Epithelial cell of proximal tubule (primary cell): Measurements from ENCODE around the gene TMEM59. TPM values are rescaled to one million over a fixed set of nuclear protein-coding genes. Genes with fewer than 3 reads are reported as not detected.
"Not testable (repeated sequence)": the region's sequence is repeated elsewhere in the genome, so short reads cannot be mapped to it uniquely, and the experiment has no call there.

Experiments
- DNase-seq: peaks from one replicate; pipeline ENCODE4 v3.0.0-alpha.2; 2011; ENCODE audit warnings: low read depth
- H3K4me3 ChIP-seq: 2 replicates; pipeline ENCODE4 v1.5.1; 2011; ENCODE audit warnings: low read depth, mild to moderate bottlenecking, low read length
- total RNA-seq: library from RNA; depleted of rRNA; stranded (reverse); fragments of >200 nt; gene quantifications from 2 replicates; pipeline ENCODE4 v1.2.3, GENCODE V29; 2015
- TF ChIP-seq, protein P1 (sequence below): conservative IDR thresholded peaks from 2 replicates; pipeline ENCODE4 v1.5.1; 2012; ENCODE audit warnings: low read depth, mild to moderate bottlenecking, low read length

The TMEM59 gene
- total RNA-seq, 1 donor from 2014 or later = 106 TPM

DNA sequence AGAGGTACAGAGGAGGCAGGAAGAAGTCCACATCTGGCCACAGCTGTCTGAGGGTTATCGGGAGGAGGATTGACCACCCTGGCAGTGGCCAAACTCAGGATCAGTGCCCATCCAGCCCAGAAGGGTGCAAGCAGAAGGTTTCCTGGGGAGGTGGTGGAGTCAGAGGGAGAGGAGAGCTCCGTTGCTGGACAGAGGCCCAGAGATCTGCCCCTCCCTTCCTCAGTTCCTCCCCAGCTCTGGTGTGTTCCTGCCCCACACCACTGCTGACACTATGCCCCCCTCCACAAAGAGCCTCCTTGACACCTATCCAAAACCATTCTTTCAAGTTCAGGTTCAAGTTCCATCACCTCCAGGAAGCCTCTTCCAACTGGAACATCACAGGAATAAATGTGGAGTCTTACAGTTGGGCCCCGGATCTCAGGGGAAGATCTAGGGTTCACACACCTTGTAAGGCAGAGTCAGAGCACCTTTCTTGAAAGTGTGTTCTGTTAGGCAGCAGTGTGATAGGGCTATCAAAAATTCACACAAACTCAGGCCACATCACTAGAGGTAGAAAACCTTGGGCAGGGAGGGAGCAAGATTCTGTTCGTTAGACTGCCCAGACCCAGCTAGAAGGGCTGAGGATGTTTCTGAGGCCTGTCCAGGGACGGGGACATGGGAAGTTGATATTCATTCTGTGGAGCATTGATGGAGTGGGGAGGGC, 42.4 kb downstream of the TMEM59 start:
- TF ChIP-seq, protein P1, sequence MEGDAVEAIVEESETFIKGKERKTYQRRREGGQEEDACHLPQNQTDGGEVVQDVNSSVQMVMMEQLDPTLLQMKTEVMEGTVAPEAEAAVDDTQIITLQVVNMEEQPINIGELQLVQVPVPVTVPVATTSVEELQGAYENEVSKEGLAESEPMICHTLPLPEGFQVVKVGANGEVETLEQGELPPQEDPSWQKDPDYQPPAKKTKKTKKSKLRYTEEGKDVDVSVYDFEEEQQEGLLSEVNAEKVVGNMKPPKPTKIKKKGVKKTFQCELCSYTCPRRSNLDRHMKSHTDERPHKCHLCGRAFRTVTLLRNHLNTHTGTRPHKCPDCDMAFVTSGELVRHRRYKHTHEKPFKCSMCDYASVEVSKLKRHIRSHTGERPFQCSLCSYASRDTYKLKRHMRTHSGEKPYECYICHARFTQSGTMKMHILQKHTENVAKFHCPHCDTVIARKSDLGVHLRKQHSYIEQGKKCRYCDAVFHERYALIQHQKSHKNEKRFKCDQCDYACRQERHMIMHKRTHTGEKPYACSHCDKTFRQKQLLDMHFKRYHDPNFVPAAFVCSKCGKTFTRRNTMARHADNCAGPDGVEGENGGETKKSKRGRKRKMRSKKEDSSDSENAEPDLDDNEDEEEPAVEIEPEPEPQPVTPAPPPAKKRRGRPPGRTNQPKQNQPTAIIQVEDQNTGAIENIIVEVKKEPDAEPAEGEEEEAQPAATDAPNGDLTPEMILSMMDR = no peak
- H3K4me3 ChIP-seq = no peak overlapping the region
- DNase-seq = no peak

DNA sequence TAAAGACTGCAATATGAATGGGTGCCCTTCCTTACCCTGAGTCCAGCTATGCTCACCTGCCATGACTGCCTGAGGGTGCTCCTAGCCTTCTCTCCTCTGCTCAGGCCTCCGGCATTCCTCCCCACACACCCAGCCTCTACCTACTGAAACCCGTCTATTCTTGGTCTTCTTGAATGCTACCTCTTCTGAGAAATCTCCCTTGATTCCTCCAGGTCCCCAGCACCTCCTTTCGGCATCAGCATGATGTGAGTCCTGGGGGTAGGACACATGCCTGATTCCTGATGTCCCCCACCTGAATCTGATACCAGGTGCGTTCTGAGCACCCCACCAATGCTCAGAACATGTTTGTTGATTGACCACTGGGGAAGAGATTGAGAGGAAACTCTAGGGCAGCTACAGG, 43.6 kb downstream of the TMEM59 start:
- DNase-seq = no peak
- TF ChIP-seq, protein P1 = no peak
- no peak overlapping the region for H3K4me3 ChIP-seq

DNA sequence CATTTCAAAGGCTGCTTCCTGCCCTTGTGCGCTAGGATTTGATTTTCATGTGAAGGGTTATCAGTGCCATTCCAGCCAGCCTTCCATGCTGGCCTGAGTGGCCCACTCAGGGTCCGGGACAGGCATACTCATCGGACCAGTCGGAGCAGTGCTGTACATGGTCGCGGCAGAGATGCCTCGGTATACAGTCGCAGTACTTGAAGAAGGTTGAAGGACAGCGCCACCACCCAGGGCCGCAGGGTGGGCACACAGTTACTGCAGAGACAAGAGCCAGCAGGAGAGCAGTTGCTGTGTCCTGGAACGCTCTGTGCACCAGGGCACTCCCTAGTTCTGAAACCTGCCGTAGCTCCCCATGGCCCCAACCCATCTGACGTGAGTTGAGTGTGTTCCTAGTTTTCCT, 44.1 kb downstream of the TMEM59 start:
- H3K4me3 ChIP-seq = no peak overlapping the region
- TF ChIP-seq, protein P1 = no peak
- no peak for DNase-seq

DNA sequence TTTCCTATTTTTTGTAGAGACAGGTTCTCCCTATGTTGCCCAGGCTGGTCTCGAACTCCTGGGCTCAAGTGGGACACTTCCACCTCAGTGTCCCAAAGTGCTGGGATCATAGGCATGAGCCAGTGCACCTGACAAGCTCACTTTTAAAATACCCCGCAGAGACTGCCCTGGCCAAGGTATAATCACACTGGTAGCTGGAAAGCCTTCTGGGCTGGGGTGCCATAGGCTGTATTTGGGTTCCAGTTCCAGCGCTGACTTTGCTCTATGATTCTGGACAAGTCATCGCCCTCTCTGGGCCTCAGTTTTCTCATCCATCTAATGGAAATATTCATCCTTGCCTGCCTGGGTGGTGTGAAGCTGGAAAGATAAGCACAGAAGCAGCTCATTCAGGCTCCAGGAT, 45.4 kb downstream of the TMEM59 start:
- TF ChIP-seq, protein P1 = no peak
- no peak for DNase-seq
- H3K4me3 ChIP-seq = no peak overlapping the region

DNA sequence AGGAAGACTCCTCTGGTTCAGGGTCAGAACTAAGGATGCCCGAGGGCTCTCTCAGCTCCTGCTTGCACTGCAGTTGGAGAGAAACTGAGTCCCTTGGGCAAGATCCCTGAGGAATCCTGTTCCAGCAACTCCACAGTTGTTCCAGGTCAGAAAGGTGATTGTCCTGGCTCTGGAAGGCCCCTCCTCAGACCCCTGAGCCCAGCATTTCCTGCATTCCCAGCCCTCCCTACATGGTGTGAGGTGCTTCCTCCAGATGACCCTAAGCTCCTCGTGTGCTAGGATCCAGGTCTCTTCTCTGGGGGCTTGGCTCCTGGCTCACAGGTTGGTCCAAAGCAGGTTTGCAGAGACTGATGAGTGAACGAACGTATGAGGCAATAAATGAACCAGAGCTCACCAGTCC, 46.5 kb downstream of the TMEM59 start:
- DNase-seq = no peak
- TF ChIP-seq, protein P1 = no peak
- H3K4me3 ChIP-seq = no peak overlapping the region

DNA sequence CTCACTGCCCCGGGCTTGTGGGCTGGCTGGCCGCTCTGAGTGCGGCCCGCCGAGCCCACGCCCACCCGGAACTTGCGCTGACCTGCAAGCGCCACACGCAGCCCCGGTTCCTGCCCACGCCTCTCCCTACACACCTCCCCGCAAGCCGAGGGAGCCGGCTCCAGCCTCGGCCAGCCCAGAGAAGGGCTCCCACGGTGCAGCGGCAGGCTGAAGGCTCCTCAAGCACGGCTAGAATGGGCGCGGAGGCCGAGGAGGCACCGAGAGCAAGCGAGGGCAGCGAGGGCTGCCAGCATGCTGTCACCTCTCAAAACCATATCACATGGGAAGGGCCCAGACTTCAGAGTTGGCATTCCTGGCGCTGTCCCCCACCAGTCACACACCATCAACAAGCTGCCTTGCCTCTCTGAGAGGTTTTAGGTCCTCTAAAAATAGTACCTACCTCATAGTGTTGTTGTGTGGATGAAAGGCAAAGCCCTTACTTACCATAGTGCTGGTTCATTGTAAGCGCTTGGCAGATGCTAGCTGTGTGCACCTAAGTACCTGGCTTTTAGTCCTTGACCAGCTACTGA, 48.4 kb downstream of the TMEM59 start:
- H3K4me3 ChIP-seq = no peak overlapping the region
- no peak for DNase-seq
- TF ChIP-seq, protein P1 = no peak

DNA sequence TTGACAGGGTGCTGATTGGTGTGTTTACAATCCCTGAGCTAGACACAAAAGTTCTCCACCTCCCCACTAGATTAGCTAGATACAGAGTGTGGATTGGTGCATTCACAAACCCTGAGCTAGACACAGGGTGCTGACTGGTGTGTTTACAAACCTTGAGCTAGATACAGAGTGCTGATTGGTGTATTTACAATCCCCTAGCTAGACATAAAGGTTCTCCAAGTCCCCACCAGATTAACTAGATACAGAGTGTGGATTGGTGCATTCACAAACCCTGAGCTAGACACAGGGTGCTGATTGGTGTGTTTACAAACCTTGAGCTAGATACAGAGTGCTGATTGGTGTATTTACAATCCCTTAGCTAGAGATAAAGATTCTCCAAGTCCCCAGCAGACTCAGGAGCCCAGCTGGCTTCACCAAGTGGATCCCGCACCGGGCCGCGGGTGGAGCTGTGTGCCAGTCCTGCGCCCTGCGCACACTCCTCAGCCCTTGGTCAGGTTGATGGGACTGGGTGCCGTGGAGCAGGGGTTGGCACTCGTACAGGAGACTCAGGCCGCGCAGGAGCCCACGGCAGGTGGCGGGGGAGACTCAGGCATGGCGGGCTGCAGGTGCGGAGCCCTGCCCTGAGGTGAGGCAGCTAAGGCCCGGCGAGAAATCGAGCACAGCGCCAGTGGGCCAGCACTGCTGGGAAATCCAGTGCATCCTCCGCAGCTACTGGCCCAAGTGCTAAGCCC, 49.1 kb downstream of the TMEM59 start:
- not testable (repeated sequence) for DNase-seq, H3K4me3 ChIP-seq
